SK-N-SH (cell line): Measurements from ENCODE around the gene HSPA4L. TPM values are rescaled to one million over a fixed set of nuclear protein-coding genes. Genes with fewer than 3 reads are reported as not detected.

Experiments
- CTCF ChIA-PET: fragments of 300-600, 350-600 bp; formaldehyde crosslinking; extraction: SDS; loops from one replicate; lab custom pipeline; 2021; lab: Yijun Ruan, JAX
- POLR2A ChIA-PET: fragments of 350-600 bp; sonication (Branson Sonifier 250); formaldehyde crosslinking; extraction: SDS; loops from one replicate; lab custom pipeline; 2020; ENCODE audit warnings: antibody characterized with exemption, inconsistent platforms; lab: Yijun Ruan, JAX
- DNase-seq: peaks from one replicate; pipeline ENCODE4 v3.0.0; 2012
- H2AFZ ChIP-seq: fragments of 200-600 bp; sonication (generic); 2 replicates; pipeline ENCODE4 v1.8.1; 2016; ENCODE audit warnings: antibody characterized with exemption, mild to moderate bottlenecking, low read depth
- H3F3A ChIP-seq: fragments of 200-600 bp; sonication (generic); replicated peaks from 2 replicates; pipeline ENCODE3; 2016; ENCODE audit warnings: antibody characterized with exemption, mild to moderate bottlenecking; ENCODE audit not compliant: insufficient read depth
- H3K27ac ChIP-seq, 2 experiments: fragments of 200-500 bp in 1 of 2; fragments of 200-600 bp in 1 of 2; sonication (Bioruptor generic) in 1 of 2; sonication (generic), shearing (Covaris generic) in 1 of 2; 2 replicates each; pipeline versions ENCODE4 v1.5.1 to v1.6.1; 2014 to 2016; ENCODE audit warnings: low read depth in 2 of 2, inconsistent platforms in 1 of 2, low read length in 1 of 2, mild to moderate bottlenecking in 1 of 2, mixed read lengths in 1 of 2
- H3K27me3 ChIP-seq: fragments of 200-600 bp; sonication (generic), shearing (Covaris generic); 2 replicates; pipeline ENCODE4 v1.6.1; 2016; ENCODE audit warnings: mixed run types; ENCODE audit not compliant: insufficient read depth
- H3K36me3 ChIP-seq, 2 experiments: fragments of 200-500 bp in 1 of 2; fragments of 200-600 bp in 1 of 2; sonication (Bioruptor generic) in 1 of 2; sonication (generic) in 1 of 2; replicated peaks in 1 of 2; 2 replicates each; pipeline versions ENCODE3 to v1.5.1; 2014 to 2016; ENCODE audit warnings: low read length in 1 of 2, mild to moderate bottlenecking in 1 of 2; ENCODE audit not compliant: insufficient read depth in 2 of 2, control insufficient read depth in 1 of 2
- H3K4me1 ChIP-seq, 2 experiments: fragments of 200-500 bp in 1 of 2; fragments of 200-600 bp in 1 of 2; sonication (Bioruptor generic) in 1 of 2; sonication (generic), shearing (Covaris generic) in 1 of 2; 2 replicates each; pipeline versions ENCODE4 v1.5.1 to v1.6.1; 2014 to 2016; ENCODE audit warnings: low read depth in 1 of 2, low read length in 1 of 2, mixed run types in 1 of 2; ENCODE audit not compliant: insufficient read depth in 2 of 2, control insufficient read depth in 1 of 2
- H3K4me2 ChIP-seq: fragments of 200-600 bp; sonication (generic), shearing (Covaris generic); 2 replicates; pipeline ENCODE4 v1.6.1; 2017; ENCODE audit warnings: mixed run types
- H3K4me3 ChIP-seq, 2 experiments: fragments of 200-500 bp in 1 of 2; fragments of 200-600 bp in 1 of 2; sonication (Bioruptor generic) in 1 of 2; sonication (generic), shearing (Covaris generic) in 1 of 2; 2 replicates each; pipeline versions ENCODE4 v1.5.1 to v1.8.1; 2014 to 2016; ENCODE audit warnings: low read depth in 2 of 2, inconsistent platforms in 1 of 2, low read length in 1 of 2, mild to moderate bottlenecking in 1 of 2, mixed read lengths in 1 of 2, moderate library complexity in 1 of 2
- H3K79me2 ChIP-seq: fragments of 200-600 bp; sonication (generic); 2 replicates; pipeline ENCODE4 v1.8.1; 2017; ENCODE audit warnings: mild to moderate bottlenecking; ENCODE audit not compliant: insufficient read depth
- H3K9ac ChIP-seq: fragments of 200-600 bp; sonication (generic); 2 replicates; pipeline ENCODE4 v1.6.1; 2017; ENCODE audit warnings: mixed run types
- H3K9me2 ChIP-seq: fragments of 200-600 bp; sonication (generic); 2 replicates; pipeline ENCODE4 v1.6.1; 2017; ENCODE audit warnings: mixed run types
- H3K9me3 ChIP-seq: fragments of 200-600 bp; sonication (generic); 2 replicates; pipeline ENCODE4 v1.6.1; 2017; ENCODE audit warnings: mixed run types, mild to moderate bottlenecking, moderate library complexity
- H4K20me1 ChIP-seq: fragments of 200-600 bp; sonication (generic); 2 replicates; pipeline ENCODE4 v1.6.1; 2017; ENCODE audit warnings: mild to moderate bottlenecking, mixed run types; ENCODE audit not compliant: insufficient read depth
- CHD2 ChIP-seq: fragments of 150-350 bp; IDR thresholded peaks from 2 replicates; pipeline ENCODE4 v1.6.1; 2018; ENCODE audit warnings: low read length; ENCODE audit not compliant: partially characterized antibody
- FOSL2 ChIP-seq: IDR thresholded peaks from 2 replicates; pipeline ENCODE4 v1.4.0; 2012; ENCODE audit warnings: low read depth, mild to moderate bottlenecking, moderate library complexity, borderline replicate concordance
- FOXJ3 ChIP-seq: sonication (generic); formaldehyde crosslinking; IDR thresholded peaks from 2 replicates; pipeline ENCODE4 v1.5.1; 2020; ENCODE audit warnings: mild to moderate bottlenecking, missing genetic modification reagents
- GABPA ChIP-seq: IDR thresholded peaks from 2 replicates; pipeline ENCODE4 v1.4.0; 2012; ENCODE audit warnings: low read depth, mild to moderate bottlenecking
- MEF2A ChIP-seq: IDR thresholded peaks from 2 replicates; pipeline ENCODE4 v1.4.0; 2012; ENCODE audit warnings: low read depth, borderline replicate concordance
- NFIC ChIP-seq: IDR thresholded peaks from 2 replicates; pipeline ENCODE4 v1.4.0; 2012; ENCODE audit warnings: borderline replicate concordance
- RFX5 ChIP-seq: IDR thresholded peaks from 2 replicates; pipeline ENCODE4 v1.6.1; 2012; ENCODE audit warnings: mild to moderate bottlenecking, improper control_type of control experiment, low read length
- RXRA ChIP-seq: IDR thresholded peaks from 2 replicates; pipeline ENCODE4 v1.4.0; 2012; ENCODE audit warnings: low read depth, mild to moderate bottlenecking, borderline replicate concordance
- SMC3 ChIP-seq: IDR thresholded peaks from 2 replicates; pipeline ENCODE4 v1.6.1; 2012; ENCODE audit warnings: low read depth, low read length, improper control_type of control experiment
- TAF1 ChIP-seq: IDR thresholded peaks from 2 replicates; pipeline ENCODE4 v1.6.1; 2012; ENCODE audit warnings: low read depth, mild to moderate bottlenecking, low read length, moderate library complexity, borderline replicate concordance
- YY1 ChIP-seq: IDR thresholded peaks from 2 replicates; pipeline ENCODE4 v1.4.0; 2012; ENCODE audit warnings: low read depth, mild to moderate bottlenecking
- polyA plus RNA-seq, 3 experiments: library from polyadenylated mRNA; depleted of rRNA; stranded (reverse); fragments of >200 nt; gene quantifications; 2 replicates each; pipeline ENCODE4 v1.2.3, GENCODE V29; 2012
- TF ChIP-seq, protein P1 (sequence below): IDR thresholded peaks from 2 replicates; pipeline ENCODE4; 2012
- TF ChIP-seq, protein P2 (sequence below): IDR thresholded peaks from 2 replicates; pipeline ENCODE4 v1.6.1; 2012; ENCODE audit warnings: mild to moderate bottlenecking, low read depth, low read length, moderate library complexity
- TF ChIP-seq, protein P3 (sequence below): IDR thresholded peaks from 2 replicates; pipeline ENCODE4 v1.4.0; 2012; ENCODE audit warnings: low read depth
- TF ChIP-seq, protein P4 (sequence below): fragments of 200-600 bp; sonication (generic); IDR thresholded peaks from 2 replicates; pipeline ENCODE4 v1.6.1; 2017; ENCODE audit warnings: antibody characterized with exemption, mild to moderate bottlenecking, moderate library complexity
- TF ChIP-seq, protein P5 (sequence below): IDR thresholded peaks from 2 replicates; pipeline ENCODE4 v1.4.0; 2012; ENCODE audit warnings: low read depth, borderline replicate concordance

The HSPA4L gene
- polyA plus RNA-seq, 1 of the 3 experiments (the other 2 are of a cell fraction) = 1.6 TPM

DNA sequence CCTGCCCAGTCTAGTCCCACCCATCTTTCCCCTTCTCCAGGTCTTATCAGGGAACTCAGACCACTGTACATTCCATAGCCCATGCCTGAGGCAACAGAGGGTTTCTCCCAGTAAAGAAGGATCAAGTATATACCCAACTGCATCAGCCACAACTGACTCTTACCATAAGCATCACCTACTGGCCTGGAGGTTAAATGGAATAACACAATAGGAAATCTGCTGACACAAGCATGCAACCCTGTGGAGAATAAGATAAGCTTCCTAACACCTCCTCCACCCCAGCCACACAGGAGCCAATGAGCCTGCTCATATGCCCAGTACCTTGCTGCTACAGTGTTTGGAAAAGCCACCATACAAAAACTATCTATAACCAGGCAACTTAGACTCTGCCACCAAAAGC, 63.9 kb downstream of the HSPA4L start:
- Histone ChIP-seq H3K9me3 (peaks cover 16% of the 10 kb centered on the region), H3K36me3 (peaks cover 0 to 3% of the 10 kb centered on the region in 2 experiments), H4K20me1 (no peaks in the 10 kb centered on the region), H3K4me2 (no peak overlapping the region), H3K9ac (no peak overlapping the region), H3K27ac (no peak overlapping the region), H3K79me2 (0 out of 2 replicates have a peak, but pooled peaks cover 5% of the 10 kb centered on the region), H3K4me3 (no peak overlapping the region), H3F3A (no peaks in the 10 kb centered on the region), H3K9me2 (no peaks in the 10 kb centered on the region), H3K4me1 (no peaks in the 10 kb centered on the region; a peak in 1 of 4 replicates), H2AFZ (no peak overlapping the region), H3K27me3 (no peaks in the 10 kb centered on the region)
- DNase-seq = no peak
- TF ChIP-seq, protein P1, sequence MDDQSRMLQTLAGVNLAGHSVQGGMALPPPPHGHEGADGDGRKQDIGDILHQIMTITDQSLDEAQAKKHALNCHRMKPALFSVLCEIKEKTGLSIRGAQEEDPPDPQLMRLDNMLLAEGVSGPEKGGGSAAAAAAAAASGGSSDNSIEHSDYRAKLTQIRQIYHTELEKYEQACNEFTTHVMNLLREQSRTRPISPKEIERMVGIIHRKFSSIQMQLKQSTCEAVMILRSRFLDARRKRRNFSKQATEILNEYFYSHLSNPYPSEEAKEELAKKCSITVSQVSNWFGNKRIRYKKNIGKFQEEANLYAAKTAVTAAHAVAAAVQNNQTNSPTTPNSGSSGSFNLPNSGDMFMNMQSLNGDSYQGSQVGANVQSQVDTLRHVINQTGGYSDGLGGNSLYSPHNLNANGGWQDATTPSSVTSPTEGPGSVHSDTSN = no peak
- no peak for TF ChIP-seq NFIC
- TF ChIP-seq FOSL2 = no peak
- TF ChIP-seq TAF1 = no peak
- no peak for TF ChIP-seq MEF2A
- TF ChIP-seq, protein P2, sequence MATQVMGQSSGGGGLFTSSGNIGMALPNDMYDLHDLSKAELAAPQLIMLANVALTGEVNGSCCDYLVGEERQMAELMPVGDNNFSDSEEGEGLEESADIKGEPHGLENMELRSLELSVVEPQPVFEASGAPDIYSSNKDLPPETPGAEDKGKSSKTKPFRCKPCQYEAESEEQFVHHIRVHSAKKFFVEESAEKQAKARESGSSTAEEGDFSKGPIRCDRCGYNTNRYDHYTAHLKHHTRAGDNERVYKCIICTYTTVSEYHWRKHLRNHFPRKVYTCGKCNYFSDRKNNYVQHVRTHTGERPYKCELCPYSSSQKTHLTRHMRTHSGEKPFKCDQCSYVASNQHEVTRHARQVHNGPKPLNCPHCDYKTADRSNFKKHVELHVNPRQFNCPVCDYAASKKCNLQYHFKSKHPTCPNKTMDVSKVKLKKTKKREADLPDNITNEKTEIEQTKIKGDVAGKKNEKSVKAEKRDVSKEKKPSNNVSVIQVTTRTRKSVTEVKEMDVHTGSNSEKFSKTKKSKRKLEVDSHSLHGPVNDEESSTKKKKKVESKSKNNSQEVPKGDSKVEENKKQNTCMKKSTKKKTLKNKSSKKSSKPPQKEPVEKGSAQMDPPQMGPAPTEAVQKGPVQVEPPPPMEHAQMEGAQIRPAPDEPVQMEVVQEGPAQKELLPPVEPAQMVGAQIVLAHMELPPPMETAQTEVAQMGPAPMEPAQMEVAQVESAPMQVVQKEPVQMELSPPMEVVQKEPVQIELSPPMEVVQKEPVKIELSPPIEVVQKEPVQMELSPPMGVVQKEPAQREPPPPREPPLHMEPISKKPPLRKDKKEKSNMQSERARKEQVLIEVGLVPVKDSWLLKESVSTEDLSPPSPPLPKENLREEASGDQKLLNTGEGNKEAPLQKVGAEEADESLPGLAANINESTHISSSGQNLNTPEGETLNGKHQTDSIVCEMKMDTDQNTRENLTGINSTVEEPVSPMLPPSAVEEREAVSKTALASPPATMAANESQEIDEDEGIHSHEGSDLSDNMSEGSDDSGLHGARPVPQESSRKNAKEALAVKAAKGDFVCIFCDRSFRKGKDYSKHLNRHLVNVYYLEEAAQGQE = no peak
- TF ChIP-seq, protein P3, sequence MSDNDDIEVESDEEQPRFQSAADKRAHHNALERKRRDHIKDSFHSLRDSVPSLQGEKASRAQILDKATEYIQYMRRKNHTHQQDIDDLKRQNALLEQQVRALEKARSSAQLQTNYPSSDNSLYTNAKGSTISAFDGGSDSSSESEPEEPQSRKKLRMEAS = no peak
- TF ChIP-seq RFX5 = no peak
- no peak for TF ChIP-seq SMC3
- no peak for TF ChIP-seq CHD2
- TF ChIP-seq, protein P4, sequence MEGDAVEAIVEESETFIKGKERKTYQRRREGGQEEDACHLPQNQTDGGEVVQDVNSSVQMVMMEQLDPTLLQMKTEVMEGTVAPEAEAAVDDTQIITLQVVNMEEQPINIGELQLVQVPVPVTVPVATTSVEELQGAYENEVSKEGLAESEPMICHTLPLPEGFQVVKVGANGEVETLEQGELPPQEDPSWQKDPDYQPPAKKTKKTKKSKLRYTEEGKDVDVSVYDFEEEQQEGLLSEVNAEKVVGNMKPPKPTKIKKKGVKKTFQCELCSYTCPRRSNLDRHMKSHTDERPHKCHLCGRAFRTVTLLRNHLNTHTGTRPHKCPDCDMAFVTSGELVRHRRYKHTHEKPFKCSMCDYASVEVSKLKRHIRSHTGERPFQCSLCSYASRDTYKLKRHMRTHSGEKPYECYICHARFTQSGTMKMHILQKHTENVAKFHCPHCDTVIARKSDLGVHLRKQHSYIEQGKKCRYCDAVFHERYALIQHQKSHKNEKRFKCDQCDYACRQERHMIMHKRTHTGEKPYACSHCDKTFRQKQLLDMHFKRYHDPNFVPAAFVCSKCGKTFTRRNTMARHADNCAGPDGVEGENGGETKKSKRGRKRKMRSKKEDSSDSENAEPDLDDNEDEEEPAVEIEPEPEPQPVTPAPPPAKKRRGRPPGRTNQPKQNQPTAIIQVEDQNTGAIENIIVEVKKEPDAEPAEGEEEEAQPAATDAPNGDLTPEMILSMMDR = no peak
- TF ChIP-seq YY1 = no peak
- no peak for TF ChIP-seq GABPA
- TF ChIP-seq, protein P5, sequence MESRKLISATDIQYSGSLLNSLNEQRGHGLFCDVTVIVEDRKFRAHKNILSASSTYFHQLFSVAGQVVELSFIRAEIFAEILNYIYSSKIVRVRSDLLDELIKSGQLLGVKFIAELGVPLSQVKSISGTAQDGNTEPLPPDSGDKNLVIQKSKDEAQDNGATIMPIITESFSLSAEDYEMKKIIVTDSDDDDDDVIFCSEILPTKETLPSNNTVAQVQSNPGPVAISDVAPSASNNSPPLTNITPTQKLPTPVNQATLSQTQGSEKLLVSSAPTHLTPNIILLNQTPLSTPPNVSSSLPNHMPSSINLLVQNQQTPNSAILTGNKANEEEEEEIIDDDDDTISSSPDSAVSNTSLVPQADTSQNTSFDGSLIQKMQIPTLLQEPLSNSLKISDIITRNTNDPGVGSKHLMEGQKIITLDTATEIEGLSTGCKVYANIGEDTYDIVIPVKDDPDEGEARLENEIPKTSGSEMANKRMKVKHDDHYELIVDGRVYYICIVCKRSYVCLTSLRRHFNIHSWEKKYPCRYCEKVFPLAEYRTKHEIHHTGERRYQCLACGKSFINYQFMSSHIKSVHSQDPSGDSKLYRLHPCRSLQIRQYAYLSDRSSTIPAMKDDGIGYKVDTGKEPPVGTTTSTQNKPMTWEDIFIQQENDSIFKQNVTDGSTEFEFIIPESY = no peak
- no peak for TF ChIP-seq RXRA
- TF ChIP-seq FOXJ3 (CRISPR knock-in tag) = no peak
- ChIA-PET POLR2A (no interaction called here), CTCF (no interaction called here)
